ENCODE results near the gene SEC61A1.

The SEC61A1 gene

DNA sequence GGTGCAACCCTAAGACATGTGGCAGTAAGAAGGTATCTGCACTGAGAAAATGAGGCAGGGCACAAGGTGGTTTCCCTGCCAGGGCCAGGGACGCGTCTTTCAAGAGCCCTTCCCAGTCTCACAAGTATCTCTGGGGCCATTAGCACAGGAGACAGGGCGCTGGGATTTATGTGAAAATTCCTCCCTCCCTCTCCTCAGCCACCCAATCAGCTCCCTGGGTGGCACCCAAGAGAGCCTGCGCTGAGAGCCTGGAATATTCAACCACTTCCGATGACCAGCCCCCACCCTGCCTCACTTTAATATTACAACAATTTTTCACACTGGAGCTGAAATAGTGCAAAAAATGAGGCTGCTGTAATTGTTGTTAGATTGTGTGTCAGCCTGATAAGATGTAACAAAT, 26.1 kb downstream of the SEC61A1 start:
- no peak for DNase-seq

GRCh38 chr3:128078875-128079274, 26.6 kb downstream of the SEC61A1 start:
- DNase-seq: no peak

DNA sequence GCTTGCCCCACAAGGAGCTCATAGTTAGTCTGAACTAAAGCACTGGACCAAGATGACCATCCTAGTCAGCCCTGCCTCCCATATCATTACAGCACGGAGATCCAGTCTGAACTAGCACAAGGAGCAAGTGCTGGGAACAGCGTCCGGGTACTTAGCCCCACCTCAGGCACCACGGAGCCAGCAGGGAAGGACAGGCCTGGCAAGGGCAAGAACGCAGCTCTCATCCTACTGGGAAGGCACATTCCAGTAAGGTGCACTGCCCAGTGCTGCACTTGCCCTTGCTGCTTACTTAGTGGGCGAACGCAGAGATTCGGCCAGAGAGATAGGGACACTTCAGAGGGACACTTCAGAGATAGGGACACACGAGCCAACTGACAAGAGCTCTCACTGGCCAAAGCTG, 27.6 kb downstream of the SEC61A1 start:
- DNase-seq: no peak

GRCh38 chr3:128080323-128081080, 28.3 kb downstream of the SEC61A1 start:
- DNase-seq: no peak

GRCh38 chr3:128081226-128081625, 29.0 kb downstream of the SEC61A1 start:
- no peak for DNase-seq

DNA sequence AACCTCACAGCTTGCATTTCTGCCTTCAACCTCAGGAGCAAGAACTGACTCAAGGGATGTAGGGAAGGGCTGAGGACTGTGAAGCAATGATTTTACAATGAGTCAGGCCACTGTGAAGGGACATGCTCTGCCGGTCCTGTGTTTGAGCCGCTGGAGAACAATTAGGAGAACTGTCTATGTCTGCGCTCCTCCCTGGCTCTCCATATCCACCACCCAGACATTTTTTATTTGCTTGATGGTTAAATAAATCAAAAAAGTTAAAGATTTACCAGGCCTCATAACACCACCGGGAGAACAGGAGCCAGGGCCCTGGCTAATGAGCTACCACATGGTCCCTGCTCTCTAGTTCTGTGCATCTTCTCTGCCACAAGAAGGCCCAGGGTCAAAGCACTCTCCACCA, 29.6 kb downstream of the SEC61A1 start:
- DNase-seq: no peak

DNA sequence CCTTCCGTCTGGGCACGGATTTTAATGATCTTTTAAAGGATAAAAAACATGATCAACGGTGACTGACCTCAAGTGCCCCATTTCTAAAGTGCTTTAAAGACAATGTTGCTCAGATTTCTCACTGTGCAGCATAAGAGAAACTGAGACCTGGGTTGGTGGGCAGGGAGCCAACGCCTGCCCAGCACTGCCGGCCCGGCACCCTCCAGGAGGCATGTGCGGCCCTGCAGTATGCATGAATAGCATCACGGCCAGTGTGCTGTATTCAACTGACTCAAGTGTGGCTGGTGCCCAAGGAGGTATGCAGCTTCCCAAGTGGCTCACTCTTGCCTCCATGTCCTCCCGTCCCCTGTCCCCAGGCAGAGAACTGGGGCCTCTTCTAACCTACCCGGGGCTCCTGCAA, 30.3 kb downstream of the SEC61A1 start:
- no peak for DNase-seq

DNA sequence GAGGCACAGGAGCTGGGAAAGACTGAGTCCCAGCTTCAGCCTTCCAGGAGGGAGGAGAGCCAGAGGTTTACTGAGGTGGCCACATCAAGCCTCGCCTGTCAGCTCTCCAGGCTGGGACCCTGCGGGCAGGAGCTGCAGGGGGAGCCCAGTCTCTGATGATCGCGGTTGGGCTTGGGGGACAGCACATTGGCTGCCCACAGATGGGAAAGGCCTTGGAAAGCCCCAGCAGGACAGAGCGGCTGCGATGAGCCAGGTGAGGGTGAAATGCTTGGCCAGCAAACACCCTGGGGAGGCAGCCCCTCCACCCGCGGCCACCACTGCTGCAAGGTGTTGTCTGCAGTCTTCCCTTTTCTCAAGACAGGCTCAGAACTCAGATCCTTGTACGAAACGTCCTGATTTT, 31.2 kb downstream of the SEC61A1 start:
- no peak for DNase-seq

GRCh38 chr3:128083980-128084674, 31.9 kb downstream of the SEC61A1 start:
- no peak for DNase-seq

- no peak for DNase-seq
These were observed 32.4 kb downstream of the SEC61A1 start for GRCh38 chr3:128084675-128085021.

DNA sequence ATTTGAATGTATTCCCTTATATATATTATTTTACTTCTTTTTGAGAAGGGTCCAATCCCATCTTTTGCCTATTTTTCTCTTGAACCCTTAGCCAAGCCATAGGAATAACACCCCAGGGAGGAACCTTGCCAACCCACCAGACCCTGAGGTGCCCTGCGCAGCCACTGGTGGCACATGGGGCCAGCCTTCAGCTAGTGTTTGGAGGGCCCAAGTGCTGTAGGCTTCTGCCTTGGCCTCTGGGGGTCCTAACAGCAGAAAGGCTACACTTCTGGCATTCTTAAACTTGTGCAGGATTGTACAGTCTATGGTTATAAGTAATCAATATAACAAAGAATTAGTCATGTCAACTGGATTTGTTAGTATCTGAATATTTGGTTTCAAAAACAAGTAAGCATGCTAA, 36.9 kb downstream of the SEC61A1 start:
- no peak for DNase-seq

DNA sequence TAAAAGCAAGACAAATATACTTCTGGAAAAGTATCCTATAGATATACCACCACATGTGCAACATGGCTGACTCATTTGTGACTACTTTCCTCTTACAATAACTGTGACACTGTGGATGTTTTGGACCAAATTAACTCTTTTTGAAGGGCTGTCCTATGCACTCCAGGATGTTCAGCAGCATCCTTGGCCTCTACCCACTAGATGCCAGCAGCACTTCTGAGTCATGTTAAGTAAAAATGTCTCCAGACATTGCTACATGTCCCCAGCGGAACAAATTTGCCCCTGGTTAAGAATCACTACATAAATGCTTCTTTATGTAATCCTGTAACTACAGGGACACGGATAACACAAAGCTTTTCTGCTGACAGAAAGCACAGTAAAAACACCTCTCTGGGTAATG, 39.3 kb downstream of the SEC61A1 start:
- no peak for DNase-seq

DNA sequence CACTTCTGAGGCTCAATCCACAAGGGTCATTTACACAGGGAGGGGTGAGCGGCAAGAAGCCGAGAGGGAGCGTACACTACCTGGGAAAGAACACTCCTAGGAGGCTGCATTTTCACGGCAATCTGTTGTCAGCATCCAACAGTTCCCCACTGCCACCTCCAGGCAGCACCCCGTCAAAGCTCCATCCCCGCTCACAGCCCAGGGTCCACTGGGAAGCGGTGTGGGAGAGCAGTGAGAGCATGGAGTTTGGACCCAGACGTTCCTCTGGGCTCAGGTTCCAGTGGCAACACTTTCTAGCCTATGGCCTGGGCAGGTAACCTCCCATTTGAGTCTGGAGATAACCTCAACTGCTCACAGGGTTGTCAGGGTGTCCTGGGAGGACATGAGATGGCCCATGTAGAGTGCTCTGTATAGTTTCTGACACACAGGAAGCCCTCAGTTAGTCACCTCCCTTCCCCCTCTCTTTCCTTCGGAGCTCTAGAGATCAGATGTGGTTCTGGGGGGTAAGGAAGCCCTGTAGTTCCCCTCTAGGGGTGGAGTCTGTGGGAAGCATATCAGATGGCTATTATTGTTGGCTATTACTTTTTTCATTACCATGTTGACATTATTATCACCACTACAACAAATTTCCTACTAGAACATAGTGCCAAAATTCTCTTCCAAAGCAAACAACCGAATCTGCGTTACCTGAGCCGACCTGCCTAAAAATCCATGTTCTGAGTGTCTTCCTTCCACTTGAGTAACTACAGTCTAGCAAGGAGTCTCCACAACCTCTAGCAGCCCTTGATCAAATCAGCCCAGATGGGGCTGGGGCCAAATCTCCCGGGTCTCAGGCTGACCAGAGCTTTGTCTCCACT, 42.3 kb downstream of the SEC61A1 start:
- no peak for DNase-seq

GRCh38 chr3:128095222-128095703, 43.0 kb downstream of the SEC61A1 start:
- DNase-seq: no peak

GRCh38 chr3:128098234-128098633, 46.0 kb downstream of the SEC61A1 start:
- no peak for DNase-seq

DNA sequence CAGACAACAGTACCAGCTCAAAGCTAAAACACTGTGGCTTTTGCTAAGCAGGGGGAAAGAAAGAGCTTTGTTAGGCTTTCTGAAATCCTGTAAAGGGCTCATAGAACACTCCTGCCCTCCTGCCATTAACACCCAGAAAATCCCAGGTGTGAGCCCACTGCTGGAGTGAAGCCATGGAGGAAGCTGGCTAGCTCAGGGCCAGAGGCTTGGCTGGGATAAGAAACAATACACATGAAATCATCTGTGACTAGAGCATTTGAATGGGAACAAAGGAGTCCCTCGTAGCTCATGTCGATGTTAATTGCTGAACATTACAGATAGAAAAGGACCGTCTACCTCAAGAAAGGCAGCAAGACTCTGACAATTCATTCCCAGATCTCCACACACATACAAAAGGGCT, 47.9 kb downstream of the SEC61A1 start:
- no peak for DNase-seq

- DNase-seq: no peak
These were observed 48.4 kb downstream of the SEC61A1 start for GRCh38 chr3:128100638-128101037.

- no peak for DNase-seq
These were observed 51.0 kb downstream of the SEC61A1 start for GRCh38 chr3:128103136-128103676.

DNA sequence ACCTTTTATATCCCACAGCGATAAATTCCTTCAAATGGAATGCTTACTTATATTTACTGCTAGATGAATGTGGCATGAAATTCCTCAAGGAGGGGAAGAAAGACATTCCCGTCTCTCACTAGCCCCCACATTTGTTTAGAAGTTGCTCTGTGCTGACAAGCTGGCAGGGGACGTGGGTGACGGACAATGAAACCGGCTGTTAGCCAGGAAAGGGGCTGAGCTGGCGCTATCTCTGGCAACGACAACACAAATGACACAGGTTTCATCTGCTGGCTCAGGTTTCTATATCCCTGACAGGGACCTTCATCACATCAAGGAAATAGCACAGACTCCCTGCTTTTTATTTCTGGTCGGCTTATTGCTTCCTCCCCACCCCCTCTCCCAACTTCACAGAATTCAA, 55.6 kb downstream of the SEC61A1 start:
- no peak for DNase-seq

GRCh38 chr3:128111147-128111546, 58.9 kb downstream of the SEC61A1 start:
- DNase-seq: no peak

GRCh38 chr3:128112357-128112968, 60.2 kb downstream of the SEC61A1 start:
- peak; percentile 2 for DNase-seq

GRCh38 chr3:128113817-128114794, 61.9 kb downstream of the SEC61A1 start:
- DNase-seq: no peak
